H4 (cell line): ENCODE measurements around the gene RALGPS2. TPM values are rescaled to one million over a fixed set of nuclear protein-coding genes. Genes with fewer than 3 reads are reported as not detected.
"Not testable (repeated sequence)": the region's sequence is repeated elsewhere in the genome, so short reads cannot be mapped to it uniquely, and the experiment has no call there.

Experiments
- DNase-seq: peaks from one replicate; pipeline ENCODE4 v3.0.0-alpha.2; 2015; ENCODE audit warnings: low spot score
- total RNA-seq: library from RNA; depleted of rRNA; stranded (reverse); fragments of >200 nt; shearing (Covaris generic); gene quantifications from 2 replicates; pipeline ENCODE4 v1.2.3, GENCODE V29; 2014

Gene RALGPS2
- total RNA-seq, 1 experiment from 2014 or later = 9.5 TPM

- peak; percentile 55 for DNase-seq
Measured at GRCh38 chr1:178942285-178943198, 217.5 kb downstream of the RALGPS2 start.

DNA sequence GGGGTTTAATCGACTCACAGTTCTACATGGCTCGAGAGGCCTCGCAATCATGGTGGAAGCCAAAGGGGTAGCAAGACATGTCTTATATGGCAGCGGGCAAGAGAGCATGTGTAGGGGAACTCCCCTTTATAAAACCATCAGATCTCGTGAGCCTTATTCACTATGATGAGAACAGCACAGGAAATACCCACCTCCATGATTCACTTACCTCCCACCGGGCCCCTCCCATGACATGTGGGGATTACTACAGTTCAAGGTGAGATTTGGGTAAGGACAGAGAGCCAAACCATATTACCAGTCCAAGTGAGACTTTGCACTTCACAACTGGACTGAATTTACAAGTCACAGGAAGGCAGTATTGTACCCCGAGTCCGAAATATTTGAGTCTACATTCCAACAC, 219.7 kb downstream of the RALGPS2 start:
- DNase-seq = no peak

- DNase-seq = no peak
Measured at GRCh38 chr1:178945763-178946266, 220.8 kb downstream of the RALGPS2 start.

GRCh38 chr1:178946416-178946815, 221.4 kb downstream of the RALGPS2 start:
- no peak for DNase-seq

- no peak for DNase-seq
Measured at GRCh38 chr1:178946855-178947676, 222.0 kb downstream of the RALGPS2 start.

DNA sequence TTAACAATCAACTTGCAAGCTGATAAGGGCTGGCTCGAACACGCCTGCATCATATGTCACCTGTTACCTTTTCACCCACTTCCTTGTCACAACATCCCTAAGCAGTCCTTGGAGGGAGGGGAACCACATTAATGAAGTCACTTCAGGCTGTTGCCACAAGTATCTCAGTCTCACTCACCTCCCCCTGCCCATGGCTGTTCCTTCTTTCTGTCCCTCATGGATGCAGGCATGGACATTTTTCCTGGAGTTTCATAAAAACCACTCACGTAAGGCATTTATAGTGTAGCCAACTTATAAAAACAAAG, 222.6 kb downstream of the RALGPS2 start:
- DNase-seq = no peak

DNA sequence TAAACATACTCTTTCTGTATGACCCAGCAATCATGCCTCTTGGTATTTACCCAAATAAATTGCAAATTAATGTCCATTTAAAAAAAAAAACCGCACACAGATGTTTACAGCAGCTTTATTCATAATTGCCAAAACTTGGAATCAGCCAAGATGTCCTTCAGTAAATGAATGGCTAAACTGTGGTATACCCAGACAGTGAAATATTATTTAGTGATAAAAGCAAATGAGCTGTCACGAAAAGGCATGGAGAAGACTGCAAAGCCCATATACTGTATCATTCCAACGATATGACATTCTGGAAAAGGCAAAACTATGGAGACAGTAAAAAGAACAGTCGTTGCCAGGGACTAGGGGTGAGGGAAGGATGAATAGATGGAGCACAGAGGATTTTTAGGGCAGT, 223.6 kb downstream of the RALGPS2 start:
- no peak for DNase-seq

- not testable (repeated sequence) for DNase-seq
Measured at GRCh38 chr1:178949866-178950265, 224.8 kb downstream of the RALGPS2 start.

DNA sequence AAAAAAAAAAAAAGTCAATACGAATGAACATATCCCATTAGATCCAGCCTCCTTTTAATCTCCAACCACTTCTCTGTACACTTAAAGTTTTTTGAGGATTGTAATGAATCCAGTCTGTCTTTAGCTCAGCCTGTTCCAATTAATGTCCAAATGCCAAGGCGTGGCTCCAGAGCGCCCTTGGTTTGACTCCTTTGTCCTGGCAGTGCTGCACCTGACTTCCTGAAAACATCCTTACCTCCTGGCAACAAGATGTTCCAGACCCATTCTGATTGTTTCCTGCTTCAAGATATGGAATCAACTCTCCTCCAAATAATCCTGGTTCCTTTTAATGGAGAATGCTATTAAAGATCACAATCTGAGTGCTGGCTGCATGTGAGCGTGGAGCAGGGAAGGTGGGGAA, 226.6 kb downstream of the RALGPS2 start:
- DNase-seq = no peak

DNA sequence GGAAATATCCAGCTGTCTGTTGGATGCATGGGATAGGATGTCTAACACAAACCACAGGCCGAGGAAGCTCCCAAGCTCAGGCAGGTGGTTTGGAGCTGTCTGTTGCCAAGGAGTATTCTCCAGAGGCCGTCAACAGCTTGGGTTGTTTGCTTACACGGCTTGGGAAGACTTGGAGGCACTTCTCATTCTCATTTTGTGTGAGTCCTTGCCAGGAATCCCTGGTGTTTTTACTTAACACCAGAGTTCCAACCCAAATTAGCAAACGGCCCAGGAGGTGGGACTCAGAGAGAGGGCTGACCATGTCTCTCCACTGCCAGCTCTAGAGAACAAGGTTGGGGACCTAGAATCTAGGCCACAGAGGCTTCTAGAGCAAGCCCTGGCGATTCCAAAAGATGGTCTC, 228.0 kb downstream of the RALGPS2 start:
- no peak for DNase-seq

GRCh38 chr1:178953538-178954324, 228.7 kb downstream of the RALGPS2 start:
- no peak for DNase-seq

GRCh38 chr1:178954325-178954690, 229.3 kb downstream of the RALGPS2 start:
- no peak for DNase-seq

DNA sequence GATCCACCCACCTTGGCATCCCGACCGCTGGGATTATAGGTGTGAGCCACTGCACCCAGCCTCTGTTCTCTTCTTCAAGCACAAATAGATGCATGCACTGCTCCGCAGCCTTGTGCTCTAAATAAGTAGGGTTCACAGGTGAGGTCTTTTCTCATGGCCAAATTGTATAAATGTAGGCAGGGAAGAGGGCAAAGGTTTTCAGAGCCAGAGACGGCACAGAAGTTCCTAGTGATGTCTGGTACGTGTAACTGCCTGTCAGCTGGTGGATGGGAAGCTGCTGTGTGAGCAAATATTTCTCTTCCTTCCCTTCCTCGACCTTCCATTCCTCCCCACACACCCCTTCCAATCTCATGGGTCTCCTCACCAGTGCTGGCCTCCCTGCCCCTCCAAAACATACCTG, 229.9 kb downstream of the RALGPS2 start:
- DNase-seq = no peak

GRCh38 chr1:178955391-178955954, 230.4 kb downstream of the RALGPS2 start:
- DNase-seq = no peak

DNA sequence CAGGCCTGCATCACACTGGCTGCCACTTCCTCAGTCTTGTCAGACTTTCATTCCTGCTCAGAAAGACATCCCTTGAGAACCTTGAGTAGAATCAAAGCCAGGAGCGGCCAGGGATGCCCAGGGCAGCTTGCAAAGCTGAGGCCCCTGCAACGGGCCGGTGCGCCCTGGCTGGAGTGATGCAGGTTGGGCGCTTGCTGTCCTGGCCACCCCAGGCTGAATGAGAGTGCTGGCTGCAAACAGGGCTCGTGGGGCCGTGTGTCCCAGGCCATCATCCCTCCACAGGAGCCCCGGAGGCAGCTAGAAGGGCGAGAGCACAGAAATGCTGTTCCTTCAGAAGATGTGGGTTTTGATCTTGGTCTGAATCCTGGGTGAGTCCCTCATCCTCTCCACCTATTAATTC, 233.4 kb downstream of the RALGPS2 start:
- no peak for DNase-seq

- DNase-seq = no peak
Measured at GRCh38 chr1:178959543-178960460, 234.8 kb downstream of the RALGPS2 start.

DNA sequence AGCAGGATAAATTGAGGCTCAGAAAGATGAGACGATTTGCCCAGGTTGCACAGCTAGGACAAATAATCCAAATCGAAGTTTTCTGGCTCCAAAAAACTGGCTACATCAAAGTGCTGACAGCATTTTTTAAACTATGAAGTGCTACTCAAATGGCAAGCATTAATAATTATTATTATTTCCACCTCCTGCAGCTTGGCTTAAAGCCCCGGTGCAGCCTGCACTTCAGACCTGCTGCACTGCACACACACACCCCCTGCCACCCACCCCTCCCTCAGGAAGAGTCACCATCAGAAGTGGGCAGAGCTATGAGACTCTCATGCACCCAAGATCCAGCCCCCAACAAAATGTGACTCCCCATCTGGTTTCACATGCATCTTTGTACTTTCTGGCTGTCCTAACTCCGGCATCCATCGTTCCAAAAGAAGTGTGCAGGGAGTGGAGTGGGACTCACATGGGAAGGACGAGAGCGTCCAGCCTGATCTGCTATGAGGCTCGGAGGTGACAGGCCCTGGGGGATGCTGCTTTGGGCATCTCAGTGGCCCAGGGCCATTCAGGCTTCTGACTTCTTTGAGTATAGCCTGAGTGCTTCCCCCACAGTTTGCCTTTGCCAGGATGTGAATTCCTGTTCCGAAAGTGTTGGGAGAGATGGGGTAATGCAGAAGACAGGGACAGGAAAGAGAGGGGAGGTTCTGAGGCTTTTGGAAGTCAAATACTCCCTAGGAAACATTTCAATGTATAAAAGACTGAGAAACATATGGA, 235.6 kb downstream of the RALGPS2 start:
- DNase-seq = no peak

- DNase-seq = no peak
Measured at GRCh38 chr1:178961331-178961730, 236.3 kb downstream of the RALGPS2 start.

DNA sequence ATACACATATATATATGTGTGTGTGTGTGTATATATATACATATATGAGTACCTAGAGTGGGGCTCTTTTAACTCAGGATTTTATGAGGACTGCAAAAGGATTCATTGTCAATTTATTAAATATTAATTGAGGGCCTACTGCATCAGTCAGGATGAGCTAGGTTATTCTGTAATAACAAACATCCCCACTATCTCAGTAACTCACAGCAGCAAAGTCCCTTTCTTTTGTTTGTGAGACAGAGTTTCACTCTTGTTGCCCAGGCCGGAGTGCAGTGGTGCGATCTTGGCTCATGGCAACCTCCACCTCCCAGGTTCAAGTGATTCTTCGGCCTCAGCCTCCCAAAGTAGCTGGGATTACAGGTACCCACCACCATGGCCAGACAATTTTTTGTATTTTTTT, 236.8 kb downstream of the RALGPS2 start:
- no peak for DNase-seq
